PC-3 (cell line): ENCODE data around the gene GGACT.

Source experiments
- CTCF ChIP-seq: fragments of 300-600 bp; sonication (generic); conservative IDR thresholded peaks from 2 replicates; pipeline ENCODE4 v1.5.1; 2017; ENCODE audit warnings: antibody characterized with exemption, low read depth, mild to moderate bottlenecking, low read length
- EZH2phosphoT487 ChIP-seq: fragments of 300-600 bp; sonication (generic); IDR thresholded peaks from 2 replicates; pipeline ENCODE4 v1.6.1; 2018; ENCODE audit warnings: mild to moderate bottlenecking, antibody characterized with exemption, low read length, borderline replicate concordance

GRCh38 chr13:100493418-100493817 is 95.2 kb downstream of the GGACT start:
- no peak for TF ChIP-seq CTCF
- TF ChIP-seq EZH2phosphoT487 = no peak
